SKM-1 (cell line): Measurements from ENCODE around the gene MXRA8.

ENCODE experiments used
- DNase-seq: peaks from one replicate; lab custom pipeline; 2025; ENCODE audit not compliant: unreplicated experiment; lab: John Stamatoyannopoulos, UW

Gene MXRA8

DNA sequence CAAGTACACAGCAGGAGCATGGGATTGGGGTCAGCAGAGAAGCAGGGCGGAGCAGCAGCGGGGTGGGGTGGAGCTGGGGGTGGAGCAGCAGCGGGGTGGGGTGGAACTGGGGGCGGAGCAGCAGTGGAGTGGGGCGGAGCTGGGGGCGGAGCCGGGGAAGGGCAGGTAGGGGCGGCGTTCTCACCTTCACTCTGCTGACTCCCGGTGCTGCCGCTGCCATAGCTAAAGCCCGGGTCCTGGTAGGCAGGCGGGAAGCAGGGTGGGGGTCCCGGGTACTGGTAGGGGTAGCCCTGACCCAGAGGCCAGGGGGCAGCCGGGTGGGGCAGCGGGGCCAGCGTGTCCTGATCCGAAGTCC lies 20.6 kb downstream of the MXRA8 start:
- DNase-seq = no peak

DNA sequence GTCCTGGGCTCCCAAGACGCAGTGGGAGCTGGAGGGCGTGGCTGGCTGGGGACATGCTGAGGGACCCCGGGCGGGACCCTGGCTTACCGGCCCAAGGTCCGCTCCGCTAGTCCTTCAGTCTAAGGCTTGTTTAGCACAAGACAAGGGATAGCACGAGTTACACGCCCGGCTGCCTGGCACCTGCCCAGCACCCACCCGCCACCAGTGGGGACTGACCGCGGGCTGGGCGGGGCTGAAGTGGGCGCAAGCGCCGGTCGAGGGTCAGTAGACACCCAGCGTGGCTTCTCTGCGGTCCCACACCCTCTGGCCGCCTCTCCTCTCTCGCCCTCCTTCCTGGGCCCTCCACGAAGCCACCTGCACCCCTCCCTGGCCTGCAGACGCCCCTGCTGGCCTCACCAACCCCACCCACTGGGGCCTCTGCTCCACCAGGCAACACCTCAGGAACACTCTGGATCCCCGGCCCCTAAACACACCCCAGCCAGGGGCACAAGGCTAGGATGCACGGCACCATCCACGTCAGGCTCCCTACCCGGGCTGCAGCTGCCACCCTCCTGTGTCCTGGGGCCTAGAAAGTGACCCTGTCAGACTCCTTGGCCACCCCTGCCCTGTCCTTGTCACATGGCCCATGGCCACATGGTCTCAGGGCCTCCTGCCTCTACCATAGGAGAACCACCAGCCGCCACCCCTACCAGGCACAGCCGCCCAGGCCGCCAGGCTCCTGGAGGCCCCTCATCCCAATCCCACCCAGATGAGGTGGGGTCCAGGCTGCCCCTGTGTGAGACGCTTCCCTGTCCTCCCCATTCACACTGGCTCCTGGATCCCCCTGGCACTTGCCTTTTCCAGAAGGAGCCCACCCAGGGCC lies 21.2 kb downstream of the MXRA8 start:
- no peak for DNase-seq

DNA sequence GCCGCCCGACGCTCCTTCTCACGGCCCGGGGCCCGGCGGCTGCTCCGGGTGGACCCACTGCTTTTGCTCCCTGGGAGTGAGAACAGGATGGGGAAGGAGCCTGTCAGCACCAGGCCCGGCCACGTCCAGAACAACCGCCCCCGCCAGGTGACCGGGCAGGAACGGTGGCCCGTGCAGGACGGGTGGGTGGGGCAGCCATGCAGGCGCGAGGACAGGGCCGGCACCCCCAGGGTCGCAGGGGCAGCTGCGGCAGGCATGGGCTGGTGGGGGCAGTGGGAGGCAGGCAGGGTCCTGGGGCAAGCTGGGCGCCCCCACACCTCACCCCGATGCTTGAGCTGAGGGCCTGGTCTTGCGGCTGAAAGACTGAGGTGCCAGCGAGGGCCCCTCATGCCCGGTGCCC lies 21.9 kb downstream of the MXRA8 start:
- no peak for DNase-seq

DNA sequence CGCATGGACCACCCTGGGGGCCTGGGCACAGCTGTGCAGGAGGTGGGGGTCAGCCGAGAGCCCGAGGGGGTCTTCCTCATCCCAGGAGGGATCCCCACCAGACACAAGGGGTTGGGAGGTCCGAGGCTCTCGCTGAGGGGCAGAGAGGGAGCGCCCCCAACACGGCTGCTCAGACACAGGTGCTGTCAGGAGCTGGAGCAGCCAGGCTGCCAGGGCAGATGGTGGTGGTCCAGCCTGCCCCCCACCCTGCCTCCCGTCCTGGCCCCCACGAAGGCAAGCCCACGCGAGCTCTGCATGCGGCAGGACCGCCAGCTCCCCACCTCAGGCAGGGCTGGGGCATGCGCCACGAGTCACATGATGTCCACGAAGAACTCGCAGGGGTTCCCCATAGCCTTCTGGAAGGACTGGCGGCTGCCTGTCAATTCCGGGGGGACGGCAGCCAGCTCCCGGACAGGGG lies 22.5 kb downstream of the MXRA8 start:
- no peak for DNase-seq

DNA sequence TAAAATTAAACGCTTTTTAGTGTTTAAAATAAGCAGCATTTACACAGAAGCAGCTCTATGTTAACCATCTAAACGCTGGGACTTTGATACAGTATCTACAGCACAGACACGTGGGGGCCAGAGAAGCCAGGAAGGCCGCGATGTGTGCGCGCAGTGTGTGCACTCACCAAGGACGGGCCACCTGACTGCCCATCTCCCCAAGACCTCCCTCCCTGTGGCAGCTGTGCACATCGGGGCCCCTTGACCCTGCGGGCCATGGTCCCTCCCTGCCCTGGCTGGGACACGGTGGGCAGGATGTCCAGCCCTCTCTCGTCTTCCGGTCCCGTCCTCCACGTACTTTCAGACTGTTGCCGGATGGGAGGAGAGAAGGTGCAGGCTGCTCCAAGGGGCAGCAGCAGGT lies 23.1 kb downstream of the MXRA8 start:
- DNase-seq = no peak

DNA sequence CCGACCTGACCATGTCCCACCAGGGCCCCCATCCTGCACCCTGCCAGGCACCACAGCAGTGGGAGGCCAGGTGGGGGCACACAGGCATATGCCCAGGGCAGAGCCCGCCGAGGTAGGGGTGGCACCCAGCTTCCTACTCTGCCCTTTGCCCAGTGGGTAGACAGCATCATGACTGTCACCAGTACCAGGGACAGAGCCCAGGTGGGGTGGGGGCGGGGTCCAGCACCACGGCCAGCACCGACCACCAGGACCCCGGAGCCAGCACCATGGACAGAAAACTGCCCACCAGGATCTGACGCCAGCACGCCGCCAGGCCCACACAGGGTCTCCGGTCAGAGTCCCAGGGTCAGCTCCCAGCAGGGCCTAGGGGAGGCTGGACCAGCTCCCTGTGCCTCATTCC lies 23.5 kb downstream of the MXRA8 start:
- no peak for DNase-seq

DNA sequence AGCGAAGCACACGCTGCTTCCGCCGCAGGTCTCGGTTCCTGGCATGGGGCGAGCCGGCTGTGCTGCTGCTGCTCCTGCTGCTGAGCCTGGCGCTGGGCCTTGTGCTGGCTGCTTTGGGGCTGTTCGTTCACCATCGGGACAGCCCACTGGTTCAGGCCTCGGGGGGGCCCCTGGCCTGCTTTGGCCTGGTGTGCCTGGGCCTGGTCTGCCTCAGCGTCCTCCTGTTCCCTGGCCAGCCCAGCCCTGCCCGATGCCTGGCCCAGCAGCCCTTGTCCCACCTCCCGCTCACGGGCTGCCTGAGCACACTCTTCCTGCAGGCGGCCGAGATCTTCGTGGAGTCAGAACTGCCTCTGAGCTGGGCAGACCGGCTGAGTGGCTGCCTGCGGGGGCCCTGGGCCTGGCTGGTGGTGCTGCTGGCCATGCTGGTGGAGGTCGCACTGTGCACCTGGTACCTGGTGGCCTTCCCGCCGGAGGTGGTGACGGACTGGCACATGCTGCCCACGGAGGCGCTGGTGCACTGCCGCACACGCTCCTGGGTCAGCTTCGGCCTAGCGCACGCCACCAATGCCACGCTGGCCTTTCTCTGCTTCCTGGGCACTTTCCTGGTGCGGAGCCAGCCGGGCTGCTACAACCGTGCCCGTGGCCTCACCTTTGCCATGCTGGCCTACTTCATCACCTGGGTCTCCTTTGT lies 24.7 kb downstream of the MXRA8 start:
- no peak for DNase-seq

DNA sequence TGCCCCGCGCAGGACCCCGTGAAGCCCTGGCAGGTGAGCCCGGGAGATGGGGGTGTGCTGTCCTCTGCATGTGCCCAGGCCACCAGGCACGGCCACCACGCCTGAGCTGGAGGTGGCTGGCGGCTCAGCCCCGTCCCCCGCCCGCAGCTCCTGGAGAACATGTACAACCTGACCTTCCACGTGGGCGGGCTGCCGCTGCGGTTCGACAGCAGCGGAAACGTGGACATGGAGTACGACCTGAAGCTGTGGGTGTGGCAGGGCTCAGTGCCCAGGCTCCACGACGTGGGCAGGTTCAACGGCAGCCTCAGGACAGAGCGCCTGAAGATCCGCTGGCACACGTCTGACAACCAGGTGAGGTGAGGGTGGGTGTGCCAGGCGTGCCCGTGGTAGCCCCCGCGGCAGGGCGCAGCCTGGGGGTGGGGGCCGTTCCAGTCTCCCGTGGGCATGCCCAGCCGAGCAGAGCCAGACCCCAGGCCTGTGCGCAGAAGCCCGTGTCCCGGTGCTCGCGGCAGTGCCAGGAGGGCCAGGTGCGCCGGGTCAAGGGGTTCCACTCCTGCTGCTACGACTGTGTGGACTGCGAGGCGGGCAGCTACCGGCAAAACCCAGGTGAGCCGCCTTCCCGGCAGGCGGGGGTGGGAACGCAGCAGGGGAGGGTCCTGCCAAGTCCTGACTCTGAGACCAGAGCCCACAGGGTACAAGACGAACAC lies 25.4 kb downstream of the MXRA8 start:
- DNase-seq = no peak

DNA sequence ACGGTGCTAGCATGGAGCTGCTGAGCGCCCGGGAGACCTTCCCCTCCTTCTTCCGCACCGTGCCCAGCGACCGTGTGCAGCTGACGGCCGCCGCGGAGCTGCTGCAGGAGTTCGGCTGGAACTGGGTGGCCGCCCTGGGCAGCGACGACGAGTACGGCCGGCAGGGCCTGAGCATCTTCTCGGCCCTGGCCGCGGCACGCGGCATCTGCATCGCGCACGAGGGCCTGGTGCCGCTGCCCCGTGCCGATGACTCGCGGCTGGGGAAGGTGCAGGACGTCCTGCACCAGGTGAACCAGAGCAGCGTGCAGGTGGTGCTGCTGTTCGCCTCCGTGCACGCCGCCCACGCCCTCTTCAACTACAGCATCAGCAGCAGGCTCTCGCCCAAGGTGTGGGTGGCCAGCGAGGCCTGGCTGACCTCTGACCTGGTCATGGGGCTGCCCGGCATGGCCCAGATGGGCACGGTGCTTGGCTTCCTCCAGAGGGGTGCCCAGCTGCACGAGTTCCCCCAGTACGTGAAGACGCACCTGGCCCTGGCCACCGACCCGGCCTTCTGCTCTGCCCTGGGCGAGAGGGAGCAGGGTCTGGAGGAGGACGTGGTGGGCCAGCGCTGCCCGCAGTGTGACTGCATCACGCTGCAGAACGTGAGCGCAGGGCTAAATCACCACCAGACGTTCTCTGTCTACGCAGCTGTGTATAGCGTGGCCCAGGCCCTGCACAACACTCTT lies 26.2 kb downstream of the MXRA8 start:
- no peak for DNase-seq

DNA sequence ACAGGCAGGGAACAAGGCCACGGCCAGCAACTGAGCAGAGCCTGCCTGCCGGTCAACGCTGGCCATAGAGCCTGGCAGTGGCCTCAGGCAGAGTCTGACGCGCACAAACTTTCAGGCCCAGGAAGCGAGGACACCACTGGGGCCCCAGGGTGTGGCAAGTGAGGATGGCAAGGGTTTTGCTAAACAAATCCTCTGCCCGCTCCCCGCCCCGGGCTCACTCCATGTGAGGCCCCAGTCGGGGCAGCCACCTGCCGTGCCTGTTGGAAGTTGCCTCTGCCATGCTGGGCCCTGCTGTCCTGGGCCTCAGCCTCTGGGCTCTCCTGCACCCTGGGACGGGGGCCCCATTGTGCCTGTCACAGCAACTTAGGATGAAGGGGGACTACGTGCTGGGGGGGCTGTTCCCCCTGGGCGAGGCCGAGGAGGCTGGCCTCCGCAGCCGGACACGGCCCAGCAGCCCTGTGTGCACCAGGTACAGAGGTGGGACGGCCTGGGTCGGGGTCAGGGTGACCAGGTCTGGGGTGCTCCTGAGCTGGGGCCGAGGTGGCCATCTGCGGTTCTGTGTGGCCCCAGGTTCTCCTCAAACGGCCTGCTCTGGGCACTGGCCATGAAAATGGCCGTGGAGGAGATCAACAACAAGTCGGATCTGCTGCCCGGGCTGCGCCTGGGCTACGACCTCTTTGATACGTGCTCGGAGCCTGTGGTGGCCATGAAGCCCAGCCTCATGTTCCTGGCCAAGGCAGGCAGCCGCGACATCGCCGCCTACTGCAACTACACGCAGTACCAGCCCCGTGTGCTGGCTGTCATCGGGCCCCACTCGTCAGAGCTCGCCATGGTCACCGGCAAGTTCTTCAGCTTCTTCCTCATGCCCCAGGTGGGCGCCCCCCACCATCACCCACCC lies 27.0 kb downstream of the MXRA8 start, which contains the start of gene TAS1R3:
TAS1R3 (plus strand) TSS at position 213 of the 898 bp plus-strand sequence; CDS start at position 279, 66 bp downstream.
- DNase-seq = no peak

DNA sequence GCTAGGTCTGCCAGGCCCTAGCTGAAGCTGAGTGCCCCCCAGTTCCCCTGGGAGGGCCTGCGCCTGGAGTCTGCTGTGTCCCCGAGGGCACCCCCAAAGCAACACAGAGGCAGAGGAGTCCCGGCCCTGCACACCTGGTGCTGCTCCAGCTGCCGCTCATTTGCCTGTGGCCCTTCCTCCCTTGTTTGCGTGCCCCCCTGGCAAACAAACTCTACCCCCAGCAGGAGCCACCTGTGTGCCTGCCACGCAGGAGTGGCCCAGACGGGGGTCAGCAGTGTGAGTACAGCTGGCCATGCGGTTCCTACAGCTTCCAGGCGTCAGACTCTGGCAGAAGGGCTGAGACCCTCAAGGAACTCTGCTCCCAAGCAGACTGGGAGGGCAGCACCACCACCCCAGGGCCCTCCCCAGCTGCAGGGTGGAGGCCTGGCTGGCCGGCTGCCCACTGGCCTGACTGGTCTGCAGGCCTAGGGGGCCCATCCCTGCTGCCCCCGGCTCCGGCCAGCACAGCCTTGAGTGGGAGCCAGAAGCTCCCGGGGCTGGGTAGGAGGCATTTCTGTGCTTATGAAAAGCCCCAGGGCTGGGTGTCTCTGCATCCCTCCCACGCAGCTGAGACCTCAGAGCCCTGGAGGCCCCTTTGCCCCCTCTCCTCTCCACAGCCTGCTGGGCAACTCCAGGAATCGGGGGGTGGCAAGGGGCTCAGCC lies 27.8 kb downstream of the MXRA8 start:
- no peak for DNase-seq

DNA sequence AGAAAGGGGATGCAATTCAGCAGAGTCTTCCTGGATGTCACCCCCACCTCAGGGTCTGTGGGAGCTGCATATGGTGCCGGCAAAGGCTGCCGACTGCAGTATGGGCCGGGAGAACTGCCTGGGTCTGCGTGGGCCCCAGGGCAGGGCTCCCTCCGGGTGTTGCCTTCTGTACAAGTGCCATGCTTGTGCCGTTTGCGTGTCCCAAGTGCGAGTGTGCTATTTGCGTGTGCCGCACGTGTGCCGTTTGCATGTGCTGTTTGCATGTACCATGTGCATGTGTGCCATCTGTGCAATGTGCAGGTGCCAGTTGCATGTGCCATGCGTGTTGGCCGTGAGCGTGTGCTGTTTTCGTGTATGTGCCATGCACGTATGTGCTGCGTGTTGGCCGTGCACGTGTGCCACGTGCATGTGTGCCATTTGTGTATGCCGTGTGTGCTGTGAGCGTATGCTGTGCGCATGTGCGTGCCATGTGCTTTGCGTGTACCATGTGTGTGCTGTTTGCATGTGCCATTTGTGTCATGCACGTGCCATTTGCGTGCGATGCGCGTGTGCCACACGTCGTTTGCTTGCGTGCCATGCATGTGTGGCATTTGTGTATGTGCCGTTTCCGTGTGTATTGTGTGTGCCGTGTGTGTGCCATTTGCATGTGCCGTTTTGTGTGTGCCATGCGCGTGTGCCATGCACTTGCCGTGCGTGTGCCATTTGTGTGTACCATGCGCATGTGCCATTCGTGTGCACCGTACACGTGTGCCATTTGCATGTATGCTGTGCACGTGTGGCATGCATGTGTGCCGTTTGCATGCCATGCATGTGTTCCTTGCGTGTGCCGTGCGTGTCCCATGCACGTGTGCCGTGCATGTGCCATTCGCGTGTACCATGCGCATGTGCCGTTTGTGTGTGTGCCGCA lies 28.8 kb downstream of the MXRA8 start:
- no peak for DNase-seq

DNA sequence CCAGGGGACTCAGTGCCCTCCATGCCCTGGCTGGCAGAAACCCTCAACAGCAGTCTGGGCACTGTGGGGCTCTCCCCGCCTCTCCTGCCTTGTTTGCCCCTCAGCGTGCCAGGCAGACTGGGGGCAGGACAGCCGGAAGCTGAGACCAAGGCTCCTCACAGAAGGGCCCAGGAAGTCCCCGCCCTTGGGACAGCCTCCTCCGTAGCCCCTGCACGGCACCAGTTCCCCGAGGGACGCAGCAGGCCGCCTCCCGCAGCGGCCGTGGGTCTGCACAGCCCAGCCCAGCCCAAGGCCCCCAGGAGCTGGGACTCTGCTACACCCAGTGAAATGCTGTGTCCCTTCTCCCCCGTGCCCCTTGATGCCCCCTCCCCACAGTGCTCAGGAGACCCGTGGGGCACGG lies 30.1 kb downstream of the MXRA8 start:
- no peak for DNase-seq

DNA sequence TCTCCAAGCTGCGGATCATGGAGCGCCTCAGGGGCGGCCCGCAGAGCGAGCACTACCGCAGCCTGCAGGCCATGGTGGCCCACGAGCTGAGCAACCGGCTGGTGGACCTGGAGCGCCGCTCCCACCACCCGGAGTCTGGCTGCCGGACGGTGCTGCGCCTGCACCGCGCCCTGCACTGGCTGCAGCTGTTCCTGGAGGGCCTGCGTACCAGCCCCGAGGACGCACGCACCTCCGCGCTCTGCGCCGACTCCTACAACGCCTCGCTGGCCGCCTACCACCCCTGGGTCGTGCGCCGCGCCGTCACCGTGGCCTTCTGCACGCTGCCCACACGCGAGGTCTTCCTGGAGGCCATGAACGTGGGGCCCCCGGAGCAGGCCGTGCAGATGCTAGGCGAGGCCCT lies 31.1 kb downstream of the MXRA8 start:
- no peak for DNase-seq

DNA sequence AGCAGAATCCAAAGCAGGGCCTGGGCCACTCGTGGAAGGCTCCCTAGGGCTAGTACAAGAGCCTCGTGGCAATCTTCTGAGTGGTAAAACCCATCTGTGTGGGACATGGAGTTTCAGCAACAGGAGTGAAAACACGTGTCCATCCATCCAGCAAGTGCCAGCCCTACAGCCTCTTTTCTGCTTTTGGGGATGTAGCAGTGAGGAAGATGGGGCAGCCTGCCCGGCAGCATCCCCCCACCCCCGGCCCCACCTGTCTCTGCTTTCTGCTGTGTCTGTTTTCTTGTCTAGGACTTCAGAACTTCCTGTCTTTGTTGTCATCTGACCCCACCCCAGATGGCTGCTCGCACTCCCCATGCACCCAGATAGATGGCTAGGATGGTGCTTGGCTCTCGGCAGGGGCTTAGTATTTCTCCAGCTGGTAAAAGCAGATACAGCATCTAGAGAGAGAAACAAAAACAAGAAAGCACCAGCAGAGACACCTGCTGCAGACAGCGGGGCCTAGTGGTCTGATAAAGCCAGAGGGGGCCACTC lies 32.2 kb downstream of the MXRA8 start:
- DNase-seq = no peak

DNA sequence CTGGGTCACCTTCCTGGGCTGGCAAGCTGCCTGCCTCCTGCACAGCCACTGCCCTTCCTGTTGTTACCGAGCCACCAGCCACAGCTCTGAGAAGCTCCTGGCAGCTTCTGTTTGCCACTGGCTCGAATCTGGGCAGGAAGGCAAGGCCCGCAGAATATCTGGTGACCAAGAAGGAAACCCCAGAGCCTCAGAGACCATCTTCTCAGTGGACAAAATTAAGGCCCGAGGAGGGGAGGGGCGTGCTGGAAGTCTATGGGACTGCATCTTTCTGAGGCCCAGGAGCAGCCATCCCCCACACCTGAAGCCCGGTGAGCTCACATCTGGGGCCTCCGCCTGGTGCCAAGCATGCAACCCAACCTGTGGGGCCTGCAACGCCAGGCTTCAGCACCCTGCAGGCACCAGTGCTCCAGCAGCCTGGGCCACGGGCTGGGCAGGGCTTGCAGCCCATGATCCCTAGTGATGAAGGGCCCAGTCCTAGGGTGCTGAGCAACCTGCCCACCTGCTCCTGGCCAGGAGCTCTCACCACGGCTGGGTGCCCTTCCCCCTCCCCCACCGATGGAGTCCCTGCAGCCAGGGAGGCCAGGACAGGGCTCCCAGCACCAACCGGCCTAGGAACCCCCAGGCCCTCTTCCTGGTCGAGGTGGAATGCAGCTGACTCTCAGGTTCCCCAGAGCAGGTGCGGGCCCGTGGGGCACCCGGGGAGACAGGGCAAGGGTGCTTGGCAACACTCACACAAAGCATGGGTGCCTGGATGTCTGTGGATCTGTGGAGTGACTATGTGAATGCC lies 32.9 kb downstream of the MXRA8 start:
- no peak for DNase-seq

DNA sequence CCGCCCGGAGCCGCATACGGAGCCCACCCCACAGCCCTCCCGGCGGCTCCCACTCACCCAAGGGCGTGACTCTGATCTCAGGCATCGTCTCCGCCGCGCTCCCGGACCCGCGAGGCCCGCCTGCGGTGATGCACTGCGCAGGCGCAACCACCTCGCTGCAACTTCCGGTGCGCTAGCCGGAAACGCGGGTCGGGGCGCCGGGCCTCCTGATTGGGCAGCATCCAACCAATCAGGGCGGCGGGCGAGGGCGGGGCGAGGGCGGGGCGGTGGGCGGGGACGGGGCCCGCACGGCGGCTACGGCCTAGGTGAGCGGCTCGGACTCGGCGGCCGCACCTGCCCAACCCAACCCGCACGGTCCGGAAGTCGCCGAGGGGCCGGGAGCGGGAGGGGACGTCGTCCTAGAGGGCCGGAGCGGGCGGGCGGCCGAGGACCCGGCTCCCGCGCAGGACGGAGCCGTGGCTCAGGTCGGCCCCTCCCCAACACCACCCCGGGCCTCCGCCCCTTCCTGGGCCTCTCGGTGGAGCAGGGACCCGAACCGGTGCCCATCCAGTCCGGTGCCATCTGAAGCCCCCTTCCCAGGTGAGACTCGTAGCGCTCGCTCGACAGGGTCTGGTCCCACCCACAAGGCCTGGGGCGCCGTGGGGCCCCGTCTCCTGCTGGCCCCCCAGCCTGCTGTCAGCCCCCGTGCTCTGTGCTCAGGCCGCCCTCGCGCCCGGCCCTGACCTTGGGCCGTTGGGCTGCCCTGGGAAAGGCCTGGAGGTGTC lies 33.6 kb downstream of the MXRA8 start, which contains the start of the genes CPTP and INTS11:
CPTP (plus strand) TSS at position 279 of the 764 bp plus-strand sequence. CDS start 2,109 bp downstream, outside the sequence.
INTS11 (minus strand) TSS at position 137 of the 764 bp plus-strand sequence; CDS start at position 85, 52 bp downstream.
- peak; percentile 64 for DNase-seq
